Mesothelial cell of epicardium (in vitro differentiated cells): ENCODE results near the gene VCX2. TPM values are rescaled to one million over a fixed set of nuclear protein-coding genes. Genes with fewer than 3 reads are reported as not detected.

Experiments used
- microRNA-seq: library from miRNA; unstranded; fragments of <30 nt; microRNA quantifications from one replicate; pipeline ENCODE4 v1.2.0, GENCODE V29; 2021; ENCODE audit warnings: inconsistent platforms, mixed read lengths
- total RNA-seq: library from RNA; stranded (reverse); gene quantifications from 3 replicates; pipeline ENCODE4 v1.2.1, GENCODE V29; 2021

Gene VCX2
- total RNA-seq, 1 donor from 2014 or later, result not detected

Small RNA genes within 50 kb of the gene (microRNA-seq; reads per million reads assigned to microRNA genes)
- 43.4 reads per million, percentile 56 among the genes with 10 or more reads in this experiment for gene MIR651

Other genes with a start within 250 kb of the VCX2 start
- 16.5 to 20.2 TPM (median 17.0 TPM) in 3 replicates for gene PNPLA4, start 243.9 kb downstream of the VCX2 start, total RNA-seq